GM23338 (cell line): Measurements from ENCODE around the gene TRIM22.
"Not testable (repeated sequence)": the region's sequence is repeated elsewhere in the genome, so short reads cannot be mapped to it uniquely, and the experiment has no call there.

Source experiments
- CREB1 ChIP-seq: fragments of 250-450 bp; sonication (Bioruptor Pico); IDR thresholded peaks from 2 replicates; pipeline ENCODE4 v1.5.0; 2020; ENCODE audit warnings: low read depth, mild to moderate bottlenecking, moderate library complexity
- CTCF ChIP-seq, 2 experiments: fragments of 200-600 bp in 1 of 2; sonication (generic) in 1 of 2; conservative IDR thresholded peaks; 2 replicates each; pipeline versions ENCODE4 v1.5.1 to v1.6.1; 2016 to 2017; ENCODE audit warnings: antibody characterized with exemption in 2 of 2, low read depth in 2 of 2, mild to moderate bottlenecking in 2 of 2, moderate library complexity in 1 of 2
- EZH2 ChIP-seq: fragments of 200-600 bp; sonication (generic); IDR thresholded peaks from one replicate; pipeline ENCODE4 v1.8.0; 2017; ENCODE audit warnings: antibody characterized with exemption, mild to moderate bottlenecking, low read depth; ENCODE audit not compliant: unreplicated experiment
- POLR2AphosphoS5 ChIP-seq: IDR thresholded peaks from 2 replicates; pipeline ENCODE4 v1.6.1; 2016; ENCODE audit warnings: antibody characterized with exemption, low read depth
- REST ChIP-seq: IDR thresholded peaks from one replicate; pipeline ENCODE4 v1.6.1; 2018; ENCODE audit warnings: antibody characterized with exemption; ENCODE audit not compliant: unreplicated experiment

- not testable (repeated sequence) for TF ChIP-seq CTCF (conservative IDR thresholded peaks at IDR 0.05; ENCODE audit: low read depth in 2 of 2); CREB1; POLR2AphosphoS5; REST; EZH2
Observed at GRCh38 chr11:5682890-5683441, 6.6 kb upstream of the TRIM22 start.
